ENCODE results near the gene MSMB. TPM values are rescaled to one million over a fixed set of nuclear protein-coding genes. Genes with fewer than 3 reads are reported as not detected.

The MSMB gene, protein sequence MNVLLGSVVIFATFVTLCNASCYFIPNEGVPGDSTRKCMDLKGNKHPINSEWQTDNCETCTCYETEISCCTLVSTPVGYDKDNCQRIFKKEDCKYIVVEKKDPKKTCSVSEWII
- total RNA-seq: not detected in 2 replicates

DNA sequence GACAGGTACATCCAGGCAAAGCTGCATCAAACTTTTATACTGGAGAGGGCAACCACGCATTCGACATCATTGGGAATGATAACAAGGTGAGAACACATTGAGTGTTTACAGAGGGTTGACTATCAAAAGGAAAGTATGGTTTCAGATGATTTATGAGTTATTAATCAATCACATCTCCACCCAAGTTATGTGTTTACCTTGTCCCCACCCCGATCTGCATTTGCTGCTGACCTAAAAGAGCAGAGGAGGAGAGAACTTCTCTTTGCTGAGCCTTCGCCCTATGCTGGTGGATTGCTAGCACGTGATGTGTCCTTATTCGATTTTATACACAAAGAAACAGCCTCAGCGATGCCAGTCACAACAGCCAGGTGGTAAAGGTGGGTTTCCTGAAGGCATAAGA, at the start of gene MSMB:
TSS of gene MSMB (minus strand) at position 9 of the 400 bp plus-strand sequence. CDS start 32 bp downstream, outside the sequence.

DNA sequence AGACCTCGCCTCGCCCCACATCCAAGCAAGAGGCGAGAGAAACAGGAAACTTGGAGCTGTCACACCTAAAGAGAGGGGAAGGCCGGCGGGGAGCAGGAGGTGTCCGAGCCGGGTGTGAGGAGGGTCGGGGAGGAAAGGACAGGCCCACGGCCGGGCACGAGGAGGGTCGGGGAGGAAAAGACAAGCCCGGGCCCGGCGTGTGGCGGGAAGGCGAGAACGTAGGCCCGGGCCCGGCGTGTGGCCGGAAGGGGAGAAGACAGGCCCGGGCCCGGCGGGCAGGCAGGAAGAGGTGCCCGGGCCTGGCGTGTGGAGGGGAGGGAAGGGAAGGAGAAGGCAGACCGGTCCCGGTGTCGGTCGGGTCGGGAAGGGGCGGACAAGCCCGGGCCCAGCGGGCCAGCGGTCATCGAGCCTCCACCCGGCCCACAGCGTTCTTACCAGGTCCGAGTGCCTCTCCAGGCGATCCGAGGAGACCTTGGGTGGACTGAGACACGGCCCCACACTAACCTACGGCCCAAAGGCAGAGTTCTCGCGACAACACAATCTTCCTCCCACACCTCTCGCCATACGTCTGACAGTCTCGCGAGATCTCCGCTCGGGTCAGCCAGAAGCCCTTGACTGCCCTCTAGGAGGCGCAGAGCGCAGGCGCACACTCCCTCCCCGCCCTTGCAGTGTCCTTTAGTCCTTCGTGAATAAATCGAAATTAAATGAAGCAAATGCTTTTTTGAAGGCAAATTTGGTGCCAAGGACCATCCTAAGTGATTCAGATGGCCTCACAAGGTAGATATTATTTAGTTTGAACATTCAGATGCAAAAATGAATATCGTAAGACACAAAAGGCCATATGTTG, 15.8 kb downstream of the MSMB start, which contains the start of gene NCOA4:
TSS of gene NCOA4 (minus strand) at position 533 of the 847 bp plus-strand sequence. CDS start 13,943 bp downstream, outside the sequence.

Small RNA genes within 50 kb of the gene (small RNA-seq; reads per million reads assigned to genes)
- not detected for gene SNORA74C-1

Other genes with a start within 250 kb of the MSMB start
- gene AGAP4, start 198.8 kb downstream of the MSMB start, total RNA-seq: 9.7 and 11.3 TPM in 2 replicates
- 106 and 112 TPM in 2 replicates for gene TIMM23, start 73.8 kb downstream of the MSMB start, total RNA-seq
- 261 and 299 TPM in 2 replicates for gene NCOA4, start 15.6 kb downstream of the MSMB start, total RNA-seq
- gene ANTXRL, start 240.7 kb upstream of the MSMB start, total RNA-seq: not detected in 2 replicates

Data from thoracic aorta endothelial cell (primary cell).